H1 (cell line): ENCODE results near the gene RPS6KB2. TPM values are rescaled to one million over a fixed set of nuclear protein-coding genes. Genes with fewer than 3 reads are reported as not detected.

Experiments used
- CTCF ChIA-PET: fragments of 300-600 bp; sonication (Branson Sonifier 250); formaldehyde crosslinking; loops from one replicate; lab custom pipeline; 2021; ENCODE audit not compliant: partially characterized antibody; lab: Charles Lee
- POLR2A ChIA-PET: fragments of 300-600 bp; sonication (Branson Sonifier 250); formaldehyde crosslinking; loops from one replicate; lab custom pipeline; 2021; ENCODE audit warnings: inconsistent platforms; ENCODE audit not compliant: partially characterized antibody; lab: Charles Lee
- DNase-seq, 2 experiments: peaks; one replicate each; pipeline versions ENCODE4 v3.0.0 to v3.0.0-alpha.2; 2010 to 2022; ENCODE audit warnings: low spot score in 2 of 2, low read depth in 1 of 2, mixed read lengths in 1 of 2
- FAIRE-seq: peaks from 2 replicates; lab custom pipeline; 2011; peaks lifted over from hg19 to GRCh38; lab: Jason Lieb, UNC
- H2AFZ ChIP-seq: 2 replicates; pipeline ENCODE4 v1.8.1; 2012; ENCODE audit warnings: low read length, inconsistent platforms
- H2AK5ac ChIP-seq: 2 replicates; pipeline ENCODE4 v1.6.1; 2013; ENCODE audit warnings: low read depth, low read length
- H2BK120ac ChIP-seq: replicated peaks from 2 replicates; pipeline ENCODE3; 2013; ENCODE audit warnings: low read depth, low read length, inconsistent platforms
- H2BK12ac ChIP-seq: 2 replicates; pipeline ENCODE4 v1.6.1; 2013; ENCODE audit warnings: low read depth, low read length
- H2BK15ac ChIP-seq: 2 replicates; pipeline ENCODE4 v1.6.1; 2013; ENCODE audit warnings: low read length
- H2BK20ac ChIP-seq: 2 replicates; pipeline ENCODE4 v1.6.1; 2013; ENCODE audit warnings: low read length
- H2BK5ac ChIP-seq: 2 replicates; pipeline ENCODE4 v1.6.1; 2013; ENCODE audit warnings: low read depth, low read length
- H3K14ac ChIP-seq: 2 replicates; pipeline ENCODE4 v1.6.1; 2013; ENCODE audit warnings: inconsistent platforms; ENCODE audit not compliant: insufficient read length
- H3K18ac ChIP-seq: 2 replicates; pipeline ENCODE4 v1.6.1; 2013; ENCODE audit warnings: low read length; ENCODE audit errors: extremely low read depth
- H3K23ac ChIP-seq: 2 replicates; pipeline ENCODE4 v1.6.1; 2013; ENCODE audit warnings: inconsistent platforms; ENCODE audit not compliant: insufficient read length
- H3K23me2 ChIP-seq: 2 replicates; pipeline ENCODE4 v1.6.1; 2013; ENCODE audit warnings: low read depth, low read length
- H3K27ac ChIP-seq: 2 replicates; pipeline ENCODE4 v1.6.1; 2011; ENCODE audit warnings: low read depth, low read length, inconsistent platforms
- H3K27me3 ChIP-seq, 4 experiments: replicated peaks in 1 of 4; 1 replicate in 1 of 4; 2 replicates in 3 of 4; pipeline versions ENCODE4 v1.6.1 to v1.8.1; 2011 to 2013; ENCODE audit warnings: low read length in 3 of 4, mild to moderate bottlenecking in 3 of 4, inconsistent platforms in 2 of 4, mixed read lengths in 2 of 4, moderate library complexity in 1 of 4; ENCODE audit not compliant: control insufficient read depth in 3 of 4, insufficient read depth in 3 of 4; ENCODE audit errors: extremely low read depth in 1 of 4
- H3K36me3 ChIP-seq, 4 experiments: 2 replicates each; pipeline versions ENCODE4 v1.6.1 to v1.8.1; 2011 to 2013; ENCODE audit warnings: mild to moderate bottlenecking in 4 of 4, low read length in 3 of 4, moderate library complexity in 2 of 4, control low read depth in 1 of 4, inconsistent platforms in 1 of 4; ENCODE audit not compliant: insufficient read depth in 4 of 4, control insufficient read depth in 2 of 4
- H3K4ac ChIP-seq: replicated peaks from 2 replicates; pipeline ENCODE3; 2013; ENCODE audit warnings: low read length, low read depth, mixed read lengths, inconsistent platforms; ENCODE audit not compliant: insufficient read length
- H3K4me1 ChIP-seq, 4 experiments: replicated peaks in 1 of 4; 1 replicate in 1 of 4; 2 replicates in 3 of 4; pipeline versions ENCODE4 v1.6.1 to v1.8.1; 2011 to 2013; ENCODE audit warnings: low read length in 3 of 4, inconsistent platforms in 2 of 4, mixed read lengths in 1 of 4; ENCODE audit not compliant: insufficient read depth in 4 of 4, control insufficient read depth in 3 of 4
- H3K4me2 ChIP-seq, 2 experiments: 2 replicates each; pipeline versions ENCODE4 v1.6.1 to v1.8.1; 2011 to 2013; ENCODE audit warnings: low read depth in 2 of 2, low read length in 2 of 2, control low read depth in 1 of 2, inconsistent platforms in 1 of 2, mild to moderate bottlenecking in 1 of 2; ENCODE audit not compliant: insufficient read depth in 1 of 2
- H3K4me3 ChIP-seq, 4 experiments: fragments of 200-600, 300-600 bp in 1 of 4; sonication (generic), shearing (Covaris generic), sonication (Bioruptor Twin) in 1 of 4; 2 replicates each; pipeline versions ENCODE4 v1.5.1 to v1.8.1; 2011 to 2016; ENCODE audit warnings: low read length in 4 of 4, low read depth in 3 of 4, control low read depth in 2 of 4, inconsistent platforms in 2 of 4, mild to moderate bottlenecking in 2 of 4, mixed read lengths in 1 of 4, moderate library complexity in 1 of 4; ENCODE audit not compliant: insufficient read depth in 2 of 4; ENCODE audit errors: extremely low read depth in 1 of 4
- H3K56ac ChIP-seq: replicated peaks from 2 replicates; pipeline ENCODE3; 2013; ENCODE audit warnings: low read depth, mild to moderate bottlenecking, mixed read lengths, low read length, inconsistent platforms; ENCODE audit not compliant: insufficient read length
- H3K79me1 ChIP-seq: 2 replicates; pipeline ENCODE4 v1.6.1; 2013; ENCODE audit warnings: low read depth, low read length, control low read depth
- H3K79me2 ChIP-seq, 2 experiments: 2 replicates each; pipeline versions ENCODE4 v1.6.1 to v1.8.1; 2012 to 2013; ENCODE audit warnings: low read length in 2 of 2, mild to moderate bottlenecking in 2 of 2, inconsistent platforms in 1 of 2; ENCODE audit not compliant: insufficient read depth in 2 of 2, control insufficient read depth in 1 of 2
- H3K9ac ChIP-seq, 4 experiments: replicated peaks in 1 of 4; 1 replicate in 1 of 4; 2 replicates in 3 of 4; pipeline versions ENCODE4 v1.6.1 to v1.8.1; 2011 to 2013; ENCODE audit warnings: low read depth in 3 of 4, low read length in 3 of 4, control low read depth in 2 of 4, mild to moderate bottlenecking in 2 of 4, moderate library complexity in 2 of 4, inconsistent platforms in 1 of 4; ENCODE audit errors: extremely low read depth in 1 of 4
- H3K9me3 ChIP-seq, 2 experiments: 2 replicates each; pipeline versions ENCODE4 v1.6.1 to v1.8.1; 2012 to 2013; ENCODE audit warnings: mild to moderate bottlenecking in 2 of 2, moderate library complexity in 2 of 2, control low read depth in 1 of 2, inconsistent platforms in 1 of 2, low read depth in 1 of 2, low read length in 1 of 2, mixed read lengths in 1 of 2; ENCODE audit not compliant: insufficient read depth in 2 of 2
- H4K20me1 ChIP-seq, 2 experiments: replicated peaks in 1 of 2; 2 replicates each; pipeline versions ENCODE3 to v1.8.1; 2011 to 2013; ENCODE audit warnings: inconsistent platforms in 2 of 2, low read length in 2 of 2, mild to moderate bottlenecking in 1 of 2; ENCODE audit not compliant: insufficient read depth in 2 of 2, control insufficient read depth in 1 of 2
- H4K5ac ChIP-seq: 2 replicates; pipeline ENCODE4 v1.6.1; 2013; ENCODE audit warnings: low read length, low read depth, mixed read lengths, inconsistent platforms; ENCODE audit not compliant: insufficient read length
- H4K8ac ChIP-seq: 2 replicates; pipeline ENCODE4 v1.8.0; 2013; ENCODE audit warnings: mild to moderate bottlenecking, moderate library complexity, low read length, inconsistent platforms; ENCODE audit not compliant: insufficient read depth; ENCODE audit errors: extremely low read depth
- H4K91ac ChIP-seq: replicated peaks from 2 replicates; pipeline ENCODE3; 2013; ENCODE audit warnings: low read length, mixed read lengths, inconsistent platforms; ENCODE audit not compliant: insufficient read length
- ASH2L ChIP-seq: fragments of 200-600, 300-600 bp; sonication (generic); IDR thresholded peaks from one replicate; pipeline ENCODE4 v1.7.1; 2017; ENCODE audit warnings: low read length
- WGBS, 2 experiments: shearing (Covaris generic) in 1 of 2; methylation state at CpG; one replicate each; pipeline versions ENCODE4 v1.1.6 to v1.1.7; 2013 to 2015; ENCODE audit warnings: low lambda C conversion rate in 2 of 2, mixed read lengths in 2 of 2, inconsistent platforms in 1 of 2, low coverage in 1 of 2, missing lambda C conversion rate in 1 of 2; ENCODE audit not compliant: insufficient replicate concordance in 2 of 2, insufficient coverage in 1 of 2, insufficient read length in 1 of 2; ENCODE audit errors: extremely low coverage in 1 of 2, missing lambda C conversion rate in 1 of 2; 5-methylcytosine and 5-hydroxymethylcytosine counted together
- polyA plus RNA-seq, 7 experiments: library from polyadenylated mRNA; depleted of rRNA in 3 of 7; stranded (reverse) in 5 of 7; unstranded in 2 of 7; fragments of >200 nt in 5 of 7; fragments of 200-250 nt in 2 of 7; gene quantifications; 1 replicate in 5 of 7; 2 replicates in 1 of 7; 4 replicates in 1 of 7; pipeline versions ENCODE4 v1.2.1 to v1.2.3, GENCODE V29; 2011 to 2013; ENCODE audit warnings: missing spikeins in 2 of 7, mixed read lengths in 2 of 7
- total RNA-seq: library from RNA; stranded (reverse); fragmentation: NEBNext Ultra II Directional; extraction: Animal tissue kit (Norgen Biotek cat#: 25700); gene quantifications from 2 replicates; pipeline ENCODE4 v1.2.1, GENCODE V29; 2021

Gene RPS6KB2
- total and polyA plus RNA-seq, 2 of the 8 experiments (the other 6 are each of a cell fraction or from before 2014, with no cell fraction given): 41.0 to 47.1 TPM

GRCh38 chr11:67378544-67378943, 49.8 kb upstream of the RPS6KB2 start:
- Histone ChIP-seq H3K9ac (no peak overlapping the region), H2BK15ac (no peak overlapping the region; the same call in 1 of the 2 replicates), H4K91ac (no peak overlapping the region), H3K18ac (no peak overlapping the region), H3K27me3 (peaks cover 7 to 38% (median 35%) of the 10 kb centered on the region in 4 experiments), H3K56ac (no peak overlapping the region), H3K23me2 (peaks cover 16% of the 10 kb centered on the region; the same call in 1 of the 2 replicates), H3K79me1 (no peaks in the 10 kb centered on the region), H2BK5ac (no peak overlapping the region), H3K36me3 (no peaks in the 10 kb centered on the region), H3K27ac (no peak overlapping the region), H4K8ac (no peak overlapping the region), H4K20me1 (peaks cover 2% of the 10 kb centered on the region in 2 experiments), H3K4me1 (peaks cover 0 to 30% (median 24%) of the 10 kb centered on the region in 4 experiments; a peak in 6 of 7 replicates), H3K9me3 (no peaks in the 10 kb centered on the region), H2AK5ac (no peak overlapping the region), H2BK20ac (no peak overlapping the region; the same call in 1 of the 2 replicates), H3K4ac (no peak overlapping the region), H3K23ac (no peak overlapping the region), H3K14ac (no peak overlapping the region), H3K4me2 (no peak overlapping the region), H3K79me2 (no peaks in the 10 kb centered on the region), H4K5ac (no peak overlapping the region), H2BK120ac (no peak overlapping the region), H2BK12ac (peak overlapping the region; percentile 39; the same call in 1 of the 2 replicates), H3K4me3 (no peak overlapping the region), H2AFZ (no peak overlapping the region)
- ChIA-PET POLR2A (interaction anchor here (1.0 to 3.1 kb wide), 4 partner anchors 11 to 27 kb away, joined by 3 to 8 read pairs (median 4); no protein-coding TSS in a partner anchor), CTCF (interaction anchor here (1.8 to 34.8 kb wide), 5 partner anchors 9 to 56 kb away, joined by 6 to 1305 read pairs (median 35); partner anchors contain the start of genes POLD4 and RAD9A)
- FAIRE-seq (no peak), DNase-seq (no peak)
- TF ChIP-seq ASH2L: no peak
- 78% methylated on average over 4 of the region's 4 CpGs; no CpG with 5 or more reads in 1 of the 2 experiments for WGBS, 2 experiments
